BJ (cell line): Measurements from ENCODE around the gene GCSAM. TPM values are rescaled to one million over a fixed set of nuclear protein-coding genes. Genes with fewer than 3 reads are reported as not detected.

Experiments
- CTCF ChIA-PET: fragments of 350-600 bp; formaldehyde crosslinking; extraction: SDS; loops from one replicate; lab custom pipeline; 2021; ENCODE audit warnings: antibody characterized with exemption, inconsistent platforms; lab: Yijun Ruan, JAX
- POLR2A ChIA-PET: fragments of 300-600 bp; sonication (Branson Sonifier 250); formaldehyde crosslinking; extraction: SDS; loops from one replicate; lab custom pipeline; 2021; ENCODE audit warnings: antibody characterized with exemption; lab: Charles Lee
- DNase-seq: peaks from one replicate; pipeline ENCODE4 v3.0.0-alpha.2; 2011; ENCODE audit warnings: low read depth
- H3K27me3 ChIP-seq: 2 replicates; pipeline ENCODE4 v1.6.0; 2011; ENCODE audit warnings: low read length; ENCODE audit not compliant: control insufficient read depth, insufficient read depth
- H3K36me3 ChIP-seq: 2 replicates; pipeline ENCODE4 v1.5.1; 2011; ENCODE audit warnings: low read length; ENCODE audit not compliant: control insufficient read depth, insufficient read depth
- H3K4me3 ChIP-seq: 2 replicates; pipeline ENCODE4 v1.5.1; 2011; ENCODE audit warnings: low read depth, mild to moderate bottlenecking, control low read depth, low read length
- polyA plus RNA-seq: library from polyadenylated mRNA; depleted of rRNA; stranded (reverse); fragments of >200 nt; gene quantifications from 2 replicates; pipeline ENCODE4 v1.2.3, GENCODE V29; 2011
- TF ChIP-seq, protein P1 (sequence below): IDR thresholded peaks from 2 replicates; pipeline ENCODE4 v1.5.1; 2011; ENCODE audit warnings: low read depth, mild to moderate bottlenecking, control low read depth, inconsistent platforms, low read length, moderate library complexity; ENCODE audit not compliant: insufficient read depth

The GCSAM gene
- polyA plus RNA-seq, 1 experiment, result not detected

DNA sequence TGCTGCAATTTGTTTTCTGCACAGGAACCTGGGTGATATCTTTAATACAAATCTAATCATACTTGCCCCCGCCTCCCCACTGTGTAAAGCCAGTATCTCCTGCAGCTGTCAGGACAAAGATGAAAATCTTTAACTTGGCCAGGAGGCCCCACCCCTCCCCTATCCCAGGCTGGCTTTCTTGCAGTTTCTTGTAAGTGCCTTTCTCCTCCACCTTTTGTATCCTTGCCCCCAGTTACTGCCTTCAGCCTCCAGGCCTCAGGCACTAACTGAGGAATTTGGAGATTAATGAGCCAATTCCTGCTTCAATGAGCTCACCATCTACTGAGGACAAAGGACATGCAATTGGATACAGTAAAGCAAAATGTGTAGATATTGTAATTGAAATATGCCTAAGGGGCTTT is 6.5 kb downstream of the GCSAM start:
- ChIA-PET POLR2A (no interaction called here), CTCF (interaction anchor here (1.2 kb wide), 1 partner anchor 17 kb away, joined by 3 read pairs; no protein-coding TSS in a partner anchor)
- no peaks in the 10 kb centered on the region for H3K36me3 ChIP-seq
- no peak overlapping the region for H3K4me3 ChIP-seq
- DNase-seq, result no peak
- TF ChIP-seq, protein P1, sequence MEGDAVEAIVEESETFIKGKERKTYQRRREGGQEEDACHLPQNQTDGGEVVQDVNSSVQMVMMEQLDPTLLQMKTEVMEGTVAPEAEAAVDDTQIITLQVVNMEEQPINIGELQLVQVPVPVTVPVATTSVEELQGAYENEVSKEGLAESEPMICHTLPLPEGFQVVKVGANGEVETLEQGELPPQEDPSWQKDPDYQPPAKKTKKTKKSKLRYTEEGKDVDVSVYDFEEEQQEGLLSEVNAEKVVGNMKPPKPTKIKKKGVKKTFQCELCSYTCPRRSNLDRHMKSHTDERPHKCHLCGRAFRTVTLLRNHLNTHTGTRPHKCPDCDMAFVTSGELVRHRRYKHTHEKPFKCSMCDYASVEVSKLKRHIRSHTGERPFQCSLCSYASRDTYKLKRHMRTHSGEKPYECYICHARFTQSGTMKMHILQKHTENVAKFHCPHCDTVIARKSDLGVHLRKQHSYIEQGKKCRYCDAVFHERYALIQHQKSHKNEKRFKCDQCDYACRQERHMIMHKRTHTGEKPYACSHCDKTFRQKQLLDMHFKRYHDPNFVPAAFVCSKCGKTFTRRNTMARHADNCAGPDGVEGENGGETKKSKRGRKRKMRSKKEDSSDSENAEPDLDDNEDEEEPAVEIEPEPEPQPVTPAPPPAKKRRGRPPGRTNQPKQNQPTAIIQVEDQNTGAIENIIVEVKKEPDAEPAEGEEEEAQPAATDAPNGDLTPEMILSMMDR, result no peak
- H3K27me3 ChIP-seq, result no peaks in the 10 kb centered on the region

- no peaks in the 10 kb centered on the region for H3K36me3 ChIP-seq
- H3K27me3 ChIP-seq, result no peaks in the 10 kb centered on the region
- no peak for DNase-seq
- TF ChIP-seq, protein P1, result no peak
- ChIA-PET CTCF (interaction anchor here (0.5 to 2.7 kb wide), 4 partner anchors 14 to 395 kb away, joined by 3 to 10 read pairs (median 3); no protein-coding TSS in a partner anchor), POLR2A (no interaction called here)
- H3K4me3 ChIP-seq, result no peak overlapping the region
These were observed 8.0 kb downstream of the GCSAM start for GRCh38 chr3:112124907-112125607.

- Histone ChIP-seq H3K4me3 (no peak overlapping the region), H3K36me3 (peaks cover 1% of the 10 kb centered on the region; the same call in 1 of the 2 replicates), H3K27me3 (no peaks in the 10 kb centered on the region)
- ChIA-PET CTCF (interaction anchor here (0.8 to 2.7 kb wide), 3 partner anchors 12 to 410 kb away, joined by 3 to 10 read pairs (median 4); no protein-coding TSS in a partner anchor), POLR2A (no interaction called here)
- DNase-seq, result no peak
- TF ChIP-seq, protein P1, result no peak
These were observed 9.5 kb downstream of the GCSAM start for GRCh38 chr3:112123548-112123947.

GRCh38 chr3:112122870-112123269 is 10.2 kb downstream of the GCSAM start:
- Histone ChIP-seq H3K27me3 (no peaks in the 10 kb centered on the region), H3K4me3 (no peak overlapping the region), H3K36me3 (peaks cover 1% of the 10 kb centered on the region; the same call in 1 of the 2 replicates)
- CTCF ChIA-PET, result interaction anchor here (0.9 to 2.7 kb wide), 2 partner anchors 12 to 410 kb away, joined by 4 to 10 read pairs; no protein-coding TSS in a partner anchor
- DNase-seq, result no peak
- TF ChIP-seq, protein P1, result no peak
- POLR2A ChIA-PET, result no interaction called here
